ENCODE measurements around the gene SRPK1. TPM values are rescaled to one million over a fixed set of nuclear protein-coding genes. Genes with fewer than 3 reads are reported as not detected.

Gene SRPK1
- total and polyA plus RNA-seq, 2 of the 13 experiments (the other 11 are each of a cell fraction or from before 2014, with no cell fraction given): 56.4 to 142 TPM

DNA sequence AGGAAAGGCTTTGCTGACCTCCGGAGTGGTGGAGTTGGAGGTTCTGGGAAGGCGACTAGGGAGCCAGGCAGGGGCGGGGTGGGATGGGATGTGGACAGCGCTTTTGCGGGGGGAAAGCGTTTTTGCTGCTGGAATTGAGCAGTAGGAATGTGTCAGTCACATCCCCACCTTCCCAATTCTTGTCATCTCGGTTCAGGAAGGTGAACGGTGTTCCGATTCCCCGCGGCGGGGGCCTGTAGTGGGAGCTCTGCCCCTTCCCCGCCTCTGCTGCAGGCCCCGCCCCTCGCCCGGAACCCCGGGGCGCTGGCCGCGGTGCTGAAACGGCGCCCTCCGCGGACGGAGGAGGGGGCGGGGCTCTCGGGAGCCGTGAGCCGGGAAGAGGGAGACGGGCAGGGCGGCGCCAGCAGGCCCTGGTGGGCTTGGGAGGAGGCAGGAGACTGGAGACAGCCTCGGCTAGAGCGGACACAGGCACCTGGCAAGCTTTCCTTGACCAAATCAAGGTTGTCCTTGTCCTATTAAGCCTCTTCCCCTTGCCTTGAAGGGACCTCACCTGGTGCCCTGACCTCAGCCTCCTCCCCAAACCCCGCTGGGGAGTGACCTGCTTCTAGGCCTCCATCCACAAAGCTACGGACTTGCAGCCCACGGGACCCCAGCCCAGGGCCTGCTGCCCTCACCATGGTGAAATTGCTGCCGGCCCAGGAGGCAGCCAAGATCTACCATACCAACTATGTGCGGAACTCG lies 115.7 kb downstream of the SRPK1 start, which contains the start of gene LHFPL5 (continued):
- TF ChIP-seq, protein P1, sequence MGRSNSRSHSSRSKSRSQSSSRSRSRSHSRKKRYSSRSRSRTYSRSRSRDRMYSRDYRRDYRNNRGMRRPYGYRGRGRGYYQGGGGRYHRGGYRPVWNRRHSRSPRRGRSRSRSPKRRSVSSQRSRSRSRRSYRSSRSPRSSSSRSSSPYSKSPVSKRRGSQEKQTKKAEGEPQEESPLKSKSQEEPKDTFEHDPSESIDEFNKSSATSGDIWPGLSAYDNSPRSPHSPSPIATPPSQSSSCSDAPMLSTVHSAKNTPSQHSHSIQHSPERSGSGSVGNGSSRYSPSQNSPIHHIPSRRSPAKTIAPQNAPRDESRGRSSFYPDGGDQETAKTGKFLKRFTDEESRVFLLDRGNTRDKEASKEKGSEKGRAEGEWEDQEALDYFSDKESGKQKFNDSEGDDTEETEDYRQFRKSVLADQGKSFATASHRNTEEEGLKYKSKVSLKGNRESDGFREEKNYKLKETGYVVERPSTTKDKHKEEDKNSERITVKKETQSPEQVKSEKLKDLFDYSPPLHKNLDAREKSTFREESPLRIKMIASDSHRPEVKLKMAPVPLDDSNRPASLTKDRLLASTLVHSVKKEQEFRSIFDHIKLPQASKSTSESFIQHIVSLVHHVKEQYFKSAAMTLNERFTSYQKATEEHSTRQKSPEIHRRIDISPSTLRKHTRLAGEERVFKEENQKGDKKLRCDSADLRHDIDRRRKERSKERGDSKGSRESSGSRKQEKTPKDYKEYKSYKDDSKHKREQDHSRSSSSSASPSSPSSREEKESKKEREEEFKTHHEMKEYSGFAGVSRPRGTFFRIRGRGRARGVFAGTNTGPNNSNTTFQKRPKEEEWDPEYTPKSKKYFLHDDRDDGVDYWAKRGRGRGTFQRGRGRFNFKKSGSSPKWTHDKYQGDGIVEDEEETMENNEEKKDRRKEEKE (IDR thresholded peaks at IDR 0.05): no peak
- TF ChIP-seq NFE2L1 (CRISPR knock-in tag; IDR thresholded peaks at IDR 0.05; ENCODE audit: borderline replicate concordance): no peak
- TF ChIP-seq ZNF816 (CRISPR knock-in tag; IDR thresholded peaks at IDR 0.05; ENCODE audit: borderline replicate concordance): peak; percentile 99
- TF ChIP-seq ZNF724P (CRISPR knock-in tag; IDR thresholded peaks at IDR 0.05; ENCODE audit: borderline replicate concordance): peak; percentile 94
- TF ChIP-seq, protein P2, sequence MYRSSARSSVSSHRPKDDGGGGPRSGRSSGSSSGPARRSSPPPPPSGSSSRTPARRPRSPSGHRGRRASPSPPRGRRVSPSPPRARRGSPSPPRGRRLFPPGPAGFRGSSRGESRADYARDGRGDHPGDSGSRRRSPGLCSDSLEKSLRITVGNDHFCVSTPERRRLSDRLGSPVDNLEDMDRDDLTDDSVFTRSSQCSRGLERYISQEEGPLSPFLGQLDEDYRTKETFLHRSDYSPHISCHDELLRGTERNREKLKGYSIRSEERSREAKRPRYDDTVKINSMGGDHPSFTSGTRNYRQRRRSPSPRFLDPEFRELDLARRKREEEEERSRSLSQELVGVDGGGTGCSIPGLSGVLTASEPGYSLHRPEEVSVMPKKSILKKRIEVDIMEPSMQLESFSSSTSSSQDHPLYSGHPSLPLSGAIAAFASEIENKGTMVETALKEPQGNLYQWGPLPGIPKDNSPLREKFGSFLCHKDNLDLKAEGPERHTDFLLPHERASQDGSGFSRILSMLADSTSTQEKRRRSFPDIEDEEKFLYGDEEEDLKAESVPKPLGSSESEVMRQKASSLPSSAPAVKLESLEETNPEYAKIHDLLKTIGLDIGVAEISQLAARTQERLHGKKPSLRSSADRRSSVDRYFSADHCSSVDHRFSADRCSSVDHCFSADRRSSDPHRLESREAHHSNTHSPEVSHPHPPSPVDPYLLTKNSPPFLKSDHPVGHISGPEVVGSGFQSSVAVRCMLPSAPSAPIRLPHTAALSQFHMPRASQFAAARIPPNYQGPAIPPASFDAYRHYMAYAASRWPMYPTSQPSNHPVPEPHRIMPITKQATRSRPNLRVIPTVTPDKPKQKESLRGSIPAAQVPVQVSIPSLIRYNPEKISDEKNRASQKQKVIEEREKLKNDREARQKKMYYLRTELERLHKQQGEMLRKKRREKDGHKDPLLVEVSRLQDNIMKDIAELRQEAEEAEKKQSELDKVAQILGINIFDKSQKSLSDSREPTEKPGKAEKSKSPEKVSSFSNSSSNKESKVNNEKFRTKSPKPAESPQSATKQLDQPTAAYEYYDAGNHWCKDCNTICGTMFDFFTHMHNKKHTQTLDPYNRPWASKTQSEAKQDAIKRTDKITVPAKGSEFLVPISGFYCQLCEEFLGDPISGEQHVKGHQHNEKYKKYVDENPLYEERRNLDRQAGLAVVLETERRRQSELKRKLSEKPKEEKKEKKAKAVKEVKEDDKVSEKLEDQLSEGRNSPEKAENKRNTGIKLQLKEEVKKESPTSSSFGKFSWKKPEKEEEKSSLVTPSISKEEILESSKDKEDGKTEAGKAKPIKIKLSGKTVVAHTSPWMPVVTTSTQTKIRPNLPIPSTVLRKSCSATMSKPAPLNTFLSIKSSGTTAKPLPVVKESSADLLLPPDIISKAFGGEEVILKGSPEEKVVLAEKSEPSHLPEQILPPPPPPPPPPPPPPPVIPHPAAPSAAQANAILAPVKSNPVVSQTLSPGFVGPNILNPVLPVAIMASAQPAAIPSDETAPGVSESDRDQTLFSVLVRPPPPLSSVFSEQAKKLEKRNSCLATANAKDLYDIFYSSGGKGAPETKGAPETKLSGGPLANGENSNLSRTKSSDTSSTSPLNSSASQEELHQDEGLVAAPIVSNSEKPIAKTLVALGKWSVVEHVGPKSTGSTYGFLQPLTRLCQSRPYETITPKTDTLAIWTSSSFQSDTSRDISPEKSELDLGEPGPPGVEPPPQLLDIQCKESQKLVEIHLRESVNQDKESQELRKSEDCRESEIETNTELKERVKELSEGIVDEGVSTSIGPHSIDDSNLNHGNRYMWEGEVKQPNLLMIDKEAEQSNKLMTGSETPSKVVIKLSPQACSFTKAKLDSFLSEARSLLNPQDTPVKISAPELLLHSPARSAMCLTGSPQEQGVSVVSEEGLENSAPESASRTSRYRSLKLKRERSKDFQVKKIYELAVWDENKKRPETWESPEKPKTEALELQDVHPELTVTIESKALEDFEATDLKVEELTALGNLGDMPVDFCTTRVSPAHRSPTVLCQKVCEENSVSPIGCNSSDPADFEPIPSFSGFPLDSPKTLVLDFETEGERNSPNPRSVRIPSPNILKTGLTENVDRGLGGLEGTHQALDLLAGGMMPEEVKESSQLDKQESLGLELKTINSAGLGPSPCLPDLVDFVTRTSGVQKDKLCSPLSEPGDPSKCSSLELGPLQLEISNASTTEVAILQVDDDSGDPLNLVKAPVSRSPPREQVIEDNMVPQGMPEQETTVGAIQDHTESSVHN (CRISPR knock-in tag; IDR thresholded peaks at IDR 0.05): no peak; the same call in 1 of the 2 replicates
- no peak for TF ChIP-seq SKI (IDR thresholded peaks at IDR 0.05; ENCODE audit: partially characterized antibody)
- TF ChIP-seq ZNF589 (CRISPR knock-in tag; conservative IDR thresholded peaks at IDR 0.05): peak; percentile 99
- TF ChIP-seq ZFP36L2 (CRISPR knock-in tag; IDR thresholded peaks at IDR 0.05): peak; percentile 99
- peak; percentile 98 for TF ChIP-seq ZNF83 (CRISPR knock-in tag; IDR thresholded peaks at IDR 0.05; ENCODE audit: borderline replicate concordance)
- TF ChIP-seq ZNF276 (CRISPR knock-in tag; IDR thresholded peaks at IDR 0.05; ENCODE audit: low read depth): peak; percentile 97
- peak; percentile 99 for TF ChIP-seq BRCA1 (CRISPR knock-in tag; IDR thresholded peaks at IDR 0.05)
- peak; percentile 42; the same call in 1 of the 2 replicates for TF ChIP-seq MEIS1 (CRISPR knock-in tag; IDR thresholded peaks at IDR 0.05; ENCODE audit: borderline replicate concordance)
- TF ChIP-seq, protein P3, sequence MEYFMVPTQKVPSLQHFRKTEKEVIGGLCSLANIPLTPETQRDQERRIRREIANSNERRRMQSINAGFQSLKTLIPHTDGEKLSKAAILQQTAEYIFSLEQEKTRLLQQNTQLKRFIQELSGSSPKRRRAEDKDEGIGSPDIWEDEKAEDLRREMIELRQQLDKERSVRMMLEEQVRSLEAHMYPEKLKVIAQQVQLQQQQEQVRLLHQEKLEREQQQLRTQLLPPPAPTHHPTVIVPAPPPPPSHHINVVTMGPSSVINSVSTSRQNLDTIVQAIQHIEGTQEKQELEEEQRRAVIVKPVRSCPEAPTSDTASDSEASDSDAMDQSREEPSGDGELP (IDR thresholded peaks at IDR 0.05; ENCODE audit: borderline replicate concordance, low read depth): no peak
- peak; percentile 60; the same call in 1 of the 2 replicates for TF ChIP-seq FOSL1 (CRISPR knock-in tag; IDR thresholded peaks at IDR 0.05; ENCODE audit: borderline replicate concordance)

Measured in HepG2 (cell line).